Ishikawa (cell line): ENCODE measurements around the gene CEP131.

ENCODE experiments used
- CEBPB ChIP-seq: IDR thresholded peaks from 2 replicates; pipeline ENCODE4 v1.6.1; 2012
- CREB1 ChIP-seq: IDR thresholded peaks from 2 replicates; pipeline ENCODE4 v1.6.1; 2012; ENCODE audit warnings: low read depth
- EGR1 ChIP-seq: IDR thresholded peaks from 2 replicates; pipeline ENCODE4 v1.6.1; 2012
- EP300 ChIP-seq: IDR thresholded peaks from 2 replicates; pipeline ENCODE4 v1.6.1; 2012; ENCODE audit warnings: borderline replicate concordance
- FOXM1 ChIP-seq: IDR thresholded peaks from 2 replicates; pipeline ENCODE4 v1.6.1; 2012; ENCODE audit warnings: low read depth, borderline replicate concordance
- NFIC ChIP-seq: IDR thresholded peaks from 2 replicates; pipeline ENCODE4 v1.6.1; 2012
- RAD21 ChIP-seq: IDR thresholded peaks from 2 replicates; pipeline ENCODE4 v1.6.1; 2012; ENCODE audit warnings: low read depth
- TAF1 ChIP-seq: IDR thresholded peaks from 2 replicates; pipeline ENCODE4 v1.6.1; 2012; ENCODE audit warnings: low read depth, mild to moderate bottlenecking
- TCF12 ChIP-seq: IDR thresholded peaks from 2 replicates; pipeline ENCODE4 v1.6.1; 2012; ENCODE audit warnings: low read depth
- TEAD4 ChIP-seq: IDR thresholded peaks from 2 replicates; pipeline ENCODE4 v1.6.1; 2012
- YY1 ChIP-seq: IDR thresholded peaks from 2 replicates; pipeline ENCODE4 v1.6.1; 2012; ENCODE audit warnings: low read depth
- ZBTB7A ChIP-seq: IDR thresholded peaks from 2 replicates; pipeline ENCODE4 v1.6.1; 2012; ENCODE audit warnings: low read depth
- TF ChIP-seq, protein P1 (sequence below): IDR thresholded peaks from 2 replicates; pipeline ENCODE4 v1.6.1; 2012
- TF ChIP-seq, protein P2 (sequence below): IDR thresholded peaks from 2 replicates; pipeline ENCODE4 v1.6.1; 2012
- TF ChIP-seq, protein P3 (sequence below): IDR thresholded peaks from 2 replicates; pipeline ENCODE4 v1.6.1; 2012; ENCODE audit warnings: low read depth, mild to moderate bottlenecking

CEP131 gene

DNA sequence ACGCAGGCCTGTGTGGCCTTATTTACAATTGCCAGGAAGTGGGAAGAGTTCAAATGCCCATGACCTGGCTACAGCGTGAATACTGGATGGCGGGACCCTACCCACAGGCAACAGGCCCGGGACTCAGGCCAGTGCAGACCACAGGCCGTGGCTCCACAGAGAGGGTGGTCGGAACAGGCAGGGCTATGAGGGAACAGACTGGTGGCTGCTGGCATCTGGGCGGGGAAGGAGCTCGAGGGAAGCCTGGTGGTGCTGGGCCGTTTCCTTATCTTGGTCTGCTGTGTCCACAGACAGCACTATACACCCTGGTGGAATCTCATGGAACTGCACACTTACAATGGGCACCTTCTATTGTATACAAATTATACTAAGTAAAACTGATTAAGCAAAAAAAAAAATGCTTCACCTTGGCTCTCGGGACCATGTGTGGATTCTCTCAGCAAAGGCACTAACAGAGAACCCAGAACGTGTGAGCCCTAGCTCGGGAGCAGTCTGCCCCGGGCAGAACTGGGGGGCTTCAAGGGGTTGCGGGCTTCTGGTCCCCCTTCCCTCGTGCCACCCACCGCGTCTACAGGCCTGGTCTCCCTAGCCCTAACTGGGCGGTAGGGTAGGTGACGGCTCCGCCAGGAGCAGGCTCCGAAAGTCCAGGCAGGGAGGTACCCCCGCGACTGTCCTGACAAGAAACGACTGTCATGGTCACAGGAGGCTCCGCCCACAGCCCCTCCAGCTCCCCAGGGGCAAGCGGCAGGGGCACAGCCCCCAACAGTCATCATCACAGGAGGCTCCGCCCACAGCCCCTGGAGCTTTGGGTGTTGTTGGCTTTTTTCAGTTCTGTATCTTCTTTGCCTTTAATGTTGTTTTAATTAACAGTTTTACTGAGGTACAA, 21.8 kb downstream of the CEP131 start:
- TF ChIP-seq EP300: no peak
- TF ChIP-seq TCF12: no peak
- TF ChIP-seq CEBPB: no peak
- TF ChIP-seq RAD21: peak; percentile 45
- no peak for TF ChIP-seq ZBTB7A
- TF ChIP-seq EGR1: no peak
- TF ChIP-seq, protein P1, sequence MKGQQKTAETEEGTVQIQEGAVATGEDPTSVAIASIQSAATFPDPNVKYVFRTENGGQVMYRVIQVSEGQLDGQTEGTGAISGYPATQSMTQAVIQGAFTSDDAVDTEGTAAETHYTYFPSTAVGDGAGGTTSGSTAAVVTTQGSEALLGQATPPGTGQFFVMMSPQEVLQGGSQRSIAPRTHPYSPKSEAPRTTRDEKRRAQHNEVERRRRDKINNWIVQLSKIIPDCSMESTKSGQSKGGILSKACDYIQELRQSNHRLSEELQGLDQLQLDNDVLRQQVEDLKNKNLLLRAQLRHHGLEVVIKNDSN: no peak
- no peak for TF ChIP-seq TAF1
- TF ChIP-seq, protein P2, sequence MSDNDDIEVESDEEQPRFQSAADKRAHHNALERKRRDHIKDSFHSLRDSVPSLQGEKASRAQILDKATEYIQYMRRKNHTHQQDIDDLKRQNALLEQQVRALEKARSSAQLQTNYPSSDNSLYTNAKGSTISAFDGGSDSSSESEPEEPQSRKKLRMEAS: no peak

DNA sequence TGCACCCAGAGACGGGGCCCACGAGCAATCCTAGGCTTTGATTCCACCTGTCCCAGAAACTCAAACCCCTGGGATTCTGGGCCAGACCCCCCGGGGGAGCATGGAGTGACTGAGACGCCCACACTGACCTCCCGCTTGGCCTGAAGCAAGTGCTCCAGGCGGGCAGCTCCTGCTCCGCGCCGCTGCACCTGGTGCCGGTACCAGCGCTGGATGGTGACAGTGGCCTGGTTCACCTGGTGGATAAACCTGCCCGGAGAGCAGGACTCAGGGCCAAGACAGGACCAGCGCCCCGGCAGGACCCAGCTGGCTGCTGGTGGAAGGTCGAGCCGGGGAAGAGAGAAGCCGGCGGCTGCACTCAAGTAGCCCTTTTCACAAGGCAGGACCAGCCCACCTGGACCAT, 22.6 kb downstream of the CEP131 start:
- no peak for TF ChIP-seq CEBPB
- TF ChIP-seq RAD21: no peak
- no peak for TF ChIP-seq CREB1
- TF ChIP-seq YY1: no peak
- no peak for TF ChIP-seq TAF1
- no peak for TF ChIP-seq TCF12
- TF ChIP-seq, protein P3, sequence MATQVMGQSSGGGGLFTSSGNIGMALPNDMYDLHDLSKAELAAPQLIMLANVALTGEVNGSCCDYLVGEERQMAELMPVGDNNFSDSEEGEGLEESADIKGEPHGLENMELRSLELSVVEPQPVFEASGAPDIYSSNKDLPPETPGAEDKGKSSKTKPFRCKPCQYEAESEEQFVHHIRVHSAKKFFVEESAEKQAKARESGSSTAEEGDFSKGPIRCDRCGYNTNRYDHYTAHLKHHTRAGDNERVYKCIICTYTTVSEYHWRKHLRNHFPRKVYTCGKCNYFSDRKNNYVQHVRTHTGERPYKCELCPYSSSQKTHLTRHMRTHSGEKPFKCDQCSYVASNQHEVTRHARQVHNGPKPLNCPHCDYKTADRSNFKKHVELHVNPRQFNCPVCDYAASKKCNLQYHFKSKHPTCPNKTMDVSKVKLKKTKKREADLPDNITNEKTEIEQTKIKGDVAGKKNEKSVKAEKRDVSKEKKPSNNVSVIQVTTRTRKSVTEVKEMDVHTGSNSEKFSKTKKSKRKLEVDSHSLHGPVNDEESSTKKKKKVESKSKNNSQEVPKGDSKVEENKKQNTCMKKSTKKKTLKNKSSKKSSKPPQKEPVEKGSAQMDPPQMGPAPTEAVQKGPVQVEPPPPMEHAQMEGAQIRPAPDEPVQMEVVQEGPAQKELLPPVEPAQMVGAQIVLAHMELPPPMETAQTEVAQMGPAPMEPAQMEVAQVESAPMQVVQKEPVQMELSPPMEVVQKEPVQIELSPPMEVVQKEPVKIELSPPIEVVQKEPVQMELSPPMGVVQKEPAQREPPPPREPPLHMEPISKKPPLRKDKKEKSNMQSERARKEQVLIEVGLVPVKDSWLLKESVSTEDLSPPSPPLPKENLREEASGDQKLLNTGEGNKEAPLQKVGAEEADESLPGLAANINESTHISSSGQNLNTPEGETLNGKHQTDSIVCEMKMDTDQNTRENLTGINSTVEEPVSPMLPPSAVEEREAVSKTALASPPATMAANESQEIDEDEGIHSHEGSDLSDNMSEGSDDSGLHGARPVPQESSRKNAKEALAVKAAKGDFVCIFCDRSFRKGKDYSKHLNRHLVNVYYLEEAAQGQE: no peak
- TF ChIP-seq EP300: no peak
- TF ChIP-seq EGR1: no peak
- no peak for TF ChIP-seq TEAD4
- no peak for TF ChIP-seq NFIC
- TF ChIP-seq, protein P2: no peak

DNA sequence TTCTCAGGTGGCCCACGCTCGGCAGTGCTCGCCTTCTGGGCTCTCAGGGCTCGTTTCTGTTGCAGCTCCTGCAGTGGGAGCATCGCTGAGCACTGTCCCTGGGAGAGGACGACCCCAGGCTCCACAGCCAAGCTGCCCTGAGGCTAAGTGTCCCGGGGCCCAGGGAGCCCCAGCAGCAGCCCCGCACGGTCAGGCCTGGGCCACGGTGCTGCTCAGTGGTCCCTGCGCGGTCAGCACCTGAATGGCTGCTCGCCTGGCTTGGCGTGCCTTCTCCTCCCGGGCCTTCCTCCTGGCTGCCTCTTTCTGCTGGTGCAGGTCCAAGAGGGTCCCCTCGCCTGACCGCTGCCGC, 23.3 kb downstream of the CEP131 start:
- TF ChIP-seq TEAD4: no peak
- no peak for TF ChIP-seq CEBPB
- TF ChIP-seq, protein P3: no peak
- no peak for TF ChIP-seq YY1
- TF ChIP-seq, protein P2: no peak
- no peak for TF ChIP-seq CREB1
- no peak for TF ChIP-seq TAF1
- TF ChIP-seq, protein P1: no peak
- TF ChIP-seq EGR1: no peak

DNA sequence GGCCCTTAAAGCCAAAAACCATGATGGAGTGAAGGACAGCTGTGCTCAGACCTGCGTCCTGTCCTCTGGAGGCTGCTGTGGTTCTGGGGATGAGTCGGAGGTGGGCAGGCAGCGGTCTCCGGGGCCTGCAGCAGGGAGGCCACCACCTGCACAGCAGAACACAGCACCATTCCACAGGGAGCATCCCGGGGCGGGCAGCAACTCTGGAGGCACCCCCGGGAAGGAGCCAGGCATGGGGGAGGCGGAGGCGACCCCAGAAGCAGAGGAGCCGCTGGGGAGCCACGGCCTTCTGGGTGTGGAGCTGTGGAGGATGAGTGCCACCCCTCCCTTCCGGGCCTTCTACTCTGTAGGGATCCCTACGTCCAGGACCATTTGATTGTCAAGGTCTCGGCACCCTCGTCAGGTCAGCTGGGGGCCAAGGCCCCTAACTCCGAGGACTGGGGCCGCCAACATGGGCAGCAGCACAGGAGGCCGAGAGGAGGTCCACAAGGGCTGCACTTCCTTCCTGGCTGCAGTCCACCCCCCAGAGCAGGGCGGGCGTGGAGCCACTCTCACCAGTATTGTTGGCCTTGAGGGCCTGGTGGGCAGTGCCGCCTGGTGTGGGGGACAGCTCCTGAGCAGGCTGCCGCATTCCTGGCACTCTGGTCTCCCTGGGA, 23.8 kb downstream of the CEP131 start:
- TF ChIP-seq YY1 (no peak), TEAD4 (no peak), EGR1 (no peak), FOXM1 (no peak), ZBTB7A (no peak), RAD21 (no peak), EP300 (no peak), CEBPB (no peak), NFIC (no peak), CREB1 (no peak), TAF1 (no peak), TCF12 (no peak)
- TF ChIP-seq, protein P2: no peak
- TF ChIP-seq, protein P1: no peak
- TF ChIP-seq, protein P3: no peak
